ENCODE data around the gene CTNND1.

DNA sequence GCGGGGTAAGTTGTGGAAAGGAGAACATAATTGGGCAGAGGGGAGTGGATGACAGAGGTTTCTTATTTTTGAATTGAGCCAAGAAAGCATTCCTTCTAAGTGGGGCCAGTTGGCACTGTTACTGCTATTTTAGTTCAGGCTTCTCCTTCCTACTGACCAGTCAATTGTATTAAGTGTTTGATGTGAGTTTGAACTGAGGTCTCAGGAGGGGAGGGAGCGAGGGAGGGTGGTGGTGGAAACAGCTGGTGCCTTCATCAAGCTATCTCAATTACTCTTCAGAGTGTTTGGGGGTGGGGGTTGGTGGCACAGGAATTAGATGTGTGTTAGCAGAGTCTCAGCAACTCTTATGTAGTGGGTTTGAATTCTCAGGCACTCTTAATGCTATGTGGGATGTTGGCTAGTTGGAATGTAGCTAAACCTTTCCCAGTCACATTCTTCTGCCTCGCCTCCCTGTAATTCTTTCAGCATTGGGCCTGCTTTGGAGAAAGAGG, 14.5 kb downstream of the CTNND1 start:
- no peak for TF ChIP-seq RCOR1 (conservative IDR thresholded peaks at IDR 0.05; ENCODE audit: low read depth, low read length)
- TF ChIP-seq BCL11A (IDR thresholded peaks at IDR 0.05; ENCODE audit: low read depth, low read length), result no peak
- no peak for TF ChIP-seq RBBP5 (conservative IDR thresholded peaks at IDR 0.05)
- TF ChIP-seq EZH2 (IDR thresholded peaks at IDR 0.05; ENCODE audit: borderline replicate concordance, control insufficient read depth, low read depth, low read length), result no peak

Data from GM12878 (cell line).